ENCODE results near the gene DUSP8. TPM values are rescaled to one million over a fixed set of nuclear protein-coding genes. Genes with fewer than 3 reads are reported as not detected.

DUSP8 gene
- total RNA-seq, 1 experiment from 2014 or later: 2.4 TPM

GRCh38 chr11:1574933-1575242, 2.8 kb upstream of the DUSP8 start:
- Mint-ChIP-seq H3K4me1 (no peaks in the 10 kb centered on the region), H3K4me3 (peak overlapping the region; percentile 35), H3K36me3 (peaks cover 3% of the 10 kb centered on the region; the same call in 1 of the 2 replicates), H3K27me3 (ENCODE audit: low read depth) (peaks cover 62% of the 10 kb centered on the region), H3K9me3 (peaks cover 13% of the 10 kb centered on the region), H3K27ac (no peak overlapping the region)
- TF ChIP-seq, protein P1, sequence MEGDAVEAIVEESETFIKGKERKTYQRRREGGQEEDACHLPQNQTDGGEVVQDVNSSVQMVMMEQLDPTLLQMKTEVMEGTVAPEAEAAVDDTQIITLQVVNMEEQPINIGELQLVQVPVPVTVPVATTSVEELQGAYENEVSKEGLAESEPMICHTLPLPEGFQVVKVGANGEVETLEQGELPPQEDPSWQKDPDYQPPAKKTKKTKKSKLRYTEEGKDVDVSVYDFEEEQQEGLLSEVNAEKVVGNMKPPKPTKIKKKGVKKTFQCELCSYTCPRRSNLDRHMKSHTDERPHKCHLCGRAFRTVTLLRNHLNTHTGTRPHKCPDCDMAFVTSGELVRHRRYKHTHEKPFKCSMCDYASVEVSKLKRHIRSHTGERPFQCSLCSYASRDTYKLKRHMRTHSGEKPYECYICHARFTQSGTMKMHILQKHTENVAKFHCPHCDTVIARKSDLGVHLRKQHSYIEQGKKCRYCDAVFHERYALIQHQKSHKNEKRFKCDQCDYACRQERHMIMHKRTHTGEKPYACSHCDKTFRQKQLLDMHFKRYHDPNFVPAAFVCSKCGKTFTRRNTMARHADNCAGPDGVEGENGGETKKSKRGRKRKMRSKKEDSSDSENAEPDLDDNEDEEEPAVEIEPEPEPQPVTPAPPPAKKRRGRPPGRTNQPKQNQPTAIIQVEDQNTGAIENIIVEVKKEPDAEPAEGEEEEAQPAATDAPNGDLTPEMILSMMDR (IDR thresholded peaks at IDR 0.05): peak; percentile 9; the same call in 1 of the 2 replicates
- TF ChIP-seq, protein P2, sequence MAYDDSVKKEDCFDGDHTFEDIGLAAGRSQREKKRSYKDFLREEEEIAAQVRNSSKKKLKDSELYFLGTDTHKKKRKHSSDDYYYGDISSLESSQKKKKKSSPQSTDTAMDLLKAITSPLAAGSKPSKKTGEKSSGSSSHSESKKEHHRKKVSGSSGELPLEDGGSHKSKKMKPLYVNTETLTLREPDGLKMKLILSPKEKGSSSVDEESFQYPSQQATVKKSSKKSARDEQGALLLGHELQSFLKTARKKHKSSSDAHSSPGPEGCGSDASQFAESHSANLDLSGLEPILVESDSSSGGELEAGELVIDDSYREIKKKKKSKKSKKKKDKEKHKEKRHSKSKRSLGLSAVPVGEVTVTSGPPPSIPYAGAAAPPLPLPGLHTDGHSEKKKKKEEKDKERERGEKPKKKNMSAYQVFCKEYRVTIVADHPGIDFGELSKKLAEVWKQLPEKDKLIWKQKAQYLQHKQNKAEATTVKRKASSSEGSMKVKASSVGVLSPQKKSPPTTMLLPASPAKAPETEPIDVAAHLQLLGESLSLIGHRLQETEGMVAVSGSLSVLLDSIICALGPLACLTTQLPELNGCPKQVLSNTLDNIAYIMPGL (CRISPR knock-in tag; IDR thresholded peaks at IDR 0.05): no peak
- ATAC-seq: no peak
- POLR2A ChIA-PET: interaction anchor here (1.0 to 2.8 kb wide), 3 partner anchors 16 to 52 kb away, joined by 3 to 24 read pairs (median 16); no protein-coding TSS in a partner anchor
- CTCF ChIA-PET: interaction anchor here (0.5 to 14.8 kb wide), 34 partner anchors 10 to 391 kb away, joined by 3 to 457 read pairs (median 6); partner anchors contain the start of genes CTSD, KRTAP5-2 and KRTAP5-5
- DNase-seq (ENCODE audit: low spot score): no peak

DNA sequence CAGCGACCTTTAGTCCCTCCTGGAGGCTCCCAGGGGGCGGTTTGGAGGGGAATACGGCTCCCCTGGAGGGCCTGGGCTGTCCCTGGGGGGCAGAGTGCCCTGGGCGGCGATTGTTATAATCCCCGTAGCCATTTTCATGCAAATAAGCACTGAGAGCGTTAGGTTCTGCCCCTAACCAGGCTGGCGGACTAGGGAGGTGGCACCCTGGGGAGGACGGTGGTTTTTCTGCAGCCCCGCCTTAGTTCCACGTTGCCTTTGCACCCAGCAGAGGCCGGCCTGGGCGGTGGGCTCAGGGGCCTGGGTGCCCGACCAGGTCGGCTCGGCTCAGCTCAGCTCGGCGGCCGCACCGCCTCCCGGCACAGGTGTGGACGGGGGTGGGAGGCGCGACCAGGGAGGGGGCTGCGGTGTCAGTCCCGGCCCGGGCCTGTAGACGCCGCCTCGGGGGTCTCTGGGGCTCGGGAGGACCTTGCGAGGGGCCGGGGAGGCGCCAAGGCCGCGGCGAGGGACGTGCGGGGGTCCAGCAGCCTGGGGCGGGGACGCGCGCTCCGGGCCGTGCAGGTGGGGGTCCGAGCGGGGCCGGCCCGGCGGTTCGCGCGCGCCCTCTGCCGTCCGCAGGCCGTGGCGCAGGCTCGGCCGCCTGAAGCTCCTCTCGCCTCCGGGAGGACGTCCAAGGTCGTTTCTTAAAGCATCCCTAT, 2.3 kb upstream of the DUSP8 start:
- H3K4me3 Mint-ChIP-seq: peak overlapping the region; percentile 48
- peaks cover 3% of the 10 kb centered on the region; the same call in 1 of the 2 replicates for H3K36me3 Mint-ChIP-seq
- peak; percentile 66 for DNase-seq (ENCODE audit: low spot score)
- H3K27me3 Mint-ChIP-seq (ENCODE audit: low read depth): peaks cover 67% of the 10 kb centered on the region
- POLR2A ChIA-PET: interaction anchor here (1.0 to 2.8 kb wide), 3 partner anchors 15 to 53 kb away, joined by 3 to 24 read pairs (median 16); no protein-coding TSS in a partner anchor
- ATAC-seq: peak; percentile 58
- H3K4me1 Mint-ChIP-seq: peaks cover 2% of the 10 kb centered on the region; the same call in 1 of the 2 replicates
- TF ChIP-seq JUN (CRISPR knock-in tag; IDR thresholded peaks at IDR 0.05): no peak
- no peak for TF ChIP-seq ETV6 (CRISPR knock-in tag; IDR thresholded peaks at IDR 0.05)
- no peak for TF ChIP-seq NR2C2 (CRISPR knock-in tag; IDR thresholded peaks at IDR 0.05)
- TF ChIP-seq ZNF423 (CRISPR knock-in tag; IDR thresholded peaks at IDR 0.05): peak; percentile 93
- no peak for TF ChIP-seq FOXP1 (CRISPR knock-in tag; IDR thresholded peaks at IDR 0.05; ENCODE audit: borderline replicate concordance)
- no peak for TF ChIP-seq ARID4B (CRISPR knock-in tag; IDR thresholded peaks at IDR 0.05; ENCODE audit: borderline replicate concordance)
- no peak for TF ChIP-seq AR (CRISPR knock-in tag; IDR thresholded peaks at IDR 0.05)
- TF ChIP-seq ZNF317 (CRISPR knock-in tag; IDR thresholded peaks at IDR 0.05; ENCODE audit: borderline replicate concordance, low read depth): no peak
- 0 out of 2 replicates have a peak, but pooled peaks have one; percentile 36 for TF ChIP-seq KAT7 (CRISPR knock-in tag; IDR thresholded peaks at IDR 0.05; ENCODE audit: borderline replicate concordance)
- TF ChIP-seq, protein P1 (IDR thresholded peaks at IDR 0.05): peak; percentile 86
- CTCF ChIA-PET: interaction anchor here (0.5 to 14.8 kb wide), 39 partner anchors 8 to 392 kb away, joined by 3 to 457 read pairs (median 5); partner anchors contain the start of genes CTSD, KRTAP5-2 and KRTAP5-5
- no peak overlapping the region for H3K27ac Mint-ChIP-seq
- peaks cover 13% of the 10 kb centered on the region for H3K9me3 Mint-ChIP-seq

Data from WTC11 (cell line).